Esophagus squamous epithelium (tissue), 4 donors: ENCODE measurements around the gene MAMDC2.

Source experiments
- CTCF ChIP-seq, 6 experiments: fragments of 450-650 bp in 4 of 6; fragments of 200-600 bp in 2 of 6; sonication (generic) in 2 of 6; IDR thresholded peaks; one replicate each; pipeline ENCODE4 v1.5.1; 2016 to 2019; ENCODE audit warnings: antibody characterized with exemption in 6 of 6, mild to moderate bottlenecking in 4 of 6, moderate library complexity in 4 of 6
- POLR2A ChIP-seq, 4 donors: fragments of 450-650 bp; IDR thresholded peaks; one replicate each; pipeline ENCODE4 v1.6.1; 2017; ENCODE audit warnings: antibody characterized with exemption in 4 of 4, mild to moderate bottlenecking in 4 of 4, moderate library complexity in 3 of 4

- no peak for TF ChIP-seq POLR2A (IDR thresholded peaks at IDR 0.05)
- TF ChIP-seq CTCF (IDR thresholded peaks at IDR 0.05), result no peak
Measured at GRCh38 chr9:70060883-70061507, 17.3 kb downstream of the MAMDC2 start.
